Retinal pigment epithelial cell (primary cell): Measurements from ENCODE around the gene TBC1D8.

Experiments
- DNase-seq: peaks from one replicate; pipeline ENCODE4 v3.0.0-alpha.2; 2010; ENCODE audit warnings: low read depth
- H3K4me3 ChIP-seq: 2 replicates; pipeline ENCODE4 v1.5.1; 2011; ENCODE audit warnings: mild to moderate bottlenecking, low read length, control low read depth, moderate library complexity
- CTCF ChIP-seq: conservative IDR thresholded peaks from 2 replicates; pipeline ENCODE4 v1.5.1; 2011; ENCODE audit warnings: low read depth, low read length, control low read depth, inconsistent platforms

Gene TBC1D8

DNA sequence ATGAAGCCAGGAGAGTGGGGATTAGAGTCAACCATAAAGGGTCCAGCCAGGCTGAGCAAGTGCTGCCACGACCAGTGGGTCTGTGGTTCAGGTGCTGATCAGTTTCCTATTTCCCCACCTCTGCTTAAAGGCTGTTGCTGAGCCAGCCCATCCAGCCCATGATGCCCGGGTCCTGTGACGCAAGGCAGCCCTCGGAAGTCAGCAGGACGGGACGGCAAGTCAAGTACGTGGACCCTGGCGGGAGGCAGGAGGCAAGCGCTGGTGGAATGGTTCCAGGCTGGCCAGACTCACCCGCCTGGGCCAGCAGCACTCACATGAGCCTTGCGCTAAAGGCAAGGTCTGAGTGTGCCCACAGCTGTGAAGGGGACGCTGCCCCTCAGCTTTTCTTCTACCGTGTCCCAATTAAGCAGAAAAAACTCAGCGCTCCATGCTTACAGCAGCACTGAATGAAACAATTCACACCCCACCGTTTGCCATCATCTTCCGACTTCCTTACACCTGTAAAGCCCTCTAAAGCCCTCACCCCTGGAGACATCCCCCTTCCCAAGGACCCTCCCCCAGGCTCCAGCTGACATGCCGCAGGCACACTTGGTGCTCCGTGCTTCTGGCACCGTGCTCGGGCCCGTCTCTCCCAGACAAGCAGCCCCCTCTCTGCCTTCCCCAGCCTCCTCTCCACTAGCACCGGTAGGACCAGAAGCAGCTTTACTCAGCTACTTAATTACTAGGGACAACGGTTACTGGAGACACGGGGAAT lies 160.4 kb downstream of the TBC1D8 start:
- H3K4me3 ChIP-seq = no peak overlapping the region
- no peak for DNase-seq
- no peak for TF ChIP-seq CTCF

DNA sequence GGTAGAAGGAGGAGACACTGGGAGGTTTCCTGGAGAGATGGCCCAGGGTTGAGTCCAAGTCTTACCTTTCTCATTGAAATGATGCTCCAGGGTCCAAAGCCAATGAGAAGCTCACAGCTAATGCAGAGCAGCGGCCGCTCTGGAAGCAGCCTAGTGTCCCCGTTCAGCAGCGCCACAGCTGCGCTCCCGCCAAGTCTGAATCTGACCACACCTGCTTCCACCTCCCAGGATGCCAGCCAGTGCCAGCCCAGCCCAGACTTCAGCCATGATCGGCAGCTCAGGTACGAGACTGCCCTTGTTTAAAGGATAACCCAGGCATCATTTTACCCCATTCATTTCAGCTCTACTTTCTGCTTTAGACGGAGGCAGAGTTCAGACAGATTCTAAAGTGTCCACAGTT lies 161.0 kb downstream of the TBC1D8 start:
- no peak for DNase-seq
- no peak overlapping the region for H3K4me3 ChIP-seq
- no peak for TF ChIP-seq CTCF

DNA sequence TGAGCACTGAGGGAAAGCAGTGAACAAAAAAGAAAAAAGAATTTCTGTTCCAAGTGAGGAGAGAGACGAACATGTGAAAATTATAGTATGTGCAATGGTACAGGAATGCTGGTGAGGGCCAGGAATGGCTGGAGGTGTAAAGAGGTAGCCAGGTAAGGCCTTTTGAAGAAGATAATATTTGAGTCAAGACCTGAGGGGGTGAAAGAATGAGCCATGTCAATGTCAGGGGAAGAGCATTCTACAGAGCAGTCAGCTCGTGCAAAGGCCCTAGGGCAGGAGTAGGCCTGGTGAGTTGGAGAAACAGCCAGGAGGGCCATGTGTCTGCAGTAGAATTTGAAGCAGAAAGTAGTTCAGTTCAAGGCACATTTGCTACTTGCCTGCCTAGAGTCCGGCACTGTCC lies 161.5 kb downstream of the TBC1D8 start:
- H3K4me3 ChIP-seq = no peak overlapping the region
- TF ChIP-seq CTCF = no peak
- DNase-seq = no peak

DNA sequence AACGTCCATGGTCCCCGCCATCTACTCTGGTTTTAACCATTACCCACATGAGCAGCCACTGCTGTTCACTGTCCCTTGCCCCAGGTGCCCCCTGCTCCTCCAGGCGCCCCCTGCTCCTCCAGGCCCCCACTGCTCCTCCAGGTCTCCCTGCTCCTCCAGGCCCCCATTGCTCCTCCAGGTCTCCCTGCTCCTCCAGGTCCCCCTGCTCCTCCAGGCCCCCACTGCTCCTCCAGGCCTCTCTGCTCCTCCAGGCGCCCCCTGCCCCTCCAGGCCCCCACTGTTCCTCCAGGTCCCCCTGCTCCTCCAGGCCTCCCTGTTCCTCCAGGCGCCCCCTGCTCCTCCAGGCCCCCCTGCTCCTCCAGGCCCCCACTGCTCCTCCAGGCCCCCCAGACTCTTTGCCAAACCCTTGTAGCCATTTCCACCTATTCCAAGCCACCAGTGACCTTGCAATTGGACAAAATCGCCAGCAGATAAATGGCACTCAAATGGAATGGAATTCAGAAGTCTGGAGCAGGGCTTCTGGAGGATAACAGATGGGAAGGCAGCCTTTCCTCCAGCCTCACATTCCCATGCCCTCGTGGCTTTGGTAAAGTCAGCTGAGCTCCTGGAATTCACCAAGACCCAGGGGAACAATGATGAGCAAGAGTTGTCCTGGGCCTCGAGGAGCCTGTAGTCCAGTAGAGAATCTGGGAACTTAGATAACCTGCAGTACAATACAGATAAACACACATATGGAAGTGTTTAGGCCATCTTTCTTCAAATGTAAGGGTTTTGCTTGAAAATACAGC lies 162.4 kb downstream of the TBC1D8 start:
- H3K4me3 ChIP-seq = no peak overlapping the region
- TF ChIP-seq CTCF = no peak
- no peak for DNase-seq

GRCh38 chr2:100987974-100988373 lies 163.2 kb downstream of the TBC1D8 start:
- H3K4me3 ChIP-seq = no peak overlapping the region
- TF ChIP-seq CTCF = no peak

DNA sequence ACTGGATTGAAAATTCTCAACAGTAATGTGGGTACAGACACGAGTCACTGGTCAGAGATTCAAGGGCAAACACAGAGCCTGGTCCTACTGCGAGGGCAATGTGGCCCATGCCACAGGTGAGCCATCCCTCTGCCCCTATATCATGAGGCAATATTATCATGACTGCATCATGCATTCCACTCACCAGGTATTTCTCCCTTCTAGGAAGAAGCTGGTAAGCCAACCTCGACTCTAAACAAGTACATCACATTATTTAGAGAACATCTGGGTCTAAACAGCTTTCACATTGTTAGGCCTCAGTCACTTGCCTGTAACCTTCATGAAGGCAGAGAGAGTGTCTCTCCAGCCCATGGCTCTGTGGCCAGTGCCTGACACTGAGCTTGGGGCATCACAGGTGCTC lies 163.6 kb downstream of the TBC1D8 start:
- no peak overlapping the region for H3K4me3 ChIP-seq
- DNase-seq = no peak
- no peak for TF ChIP-seq CTCF

More at GRCh38 chr2:100987974-100988373, 163.2 kb downstream of the TBC1D8 start:
- DNase-seq = no peak

- H3K4me3 ChIP-seq = no peak overlapping the region
- DNase-seq = no peak
- no peak for TF ChIP-seq CTCF
These were observed 165.0 kb downstream of the TBC1D8 start for GRCh38 chr2:100986157-100986556.
